Measurements from ENCODE around the gene TEKT1.

TEKT1 gene

GRCh38 chr17:6761779-6762178, 69.8 kb downstream of the TEKT1 start:
- DNase-seq = peak in 1 of 56 donors; percentile 33

- no peak for DNase-seq
These were observed 73.8 kb downstream of the TEKT1 start for GRCh38 chr17:6757747-6758146.

- DNase-seq = no peak
These were observed 75.0 kb downstream of the TEKT1 start for GRCh38 chr17:6756425-6757031.

- DNase-seq = peak in 6 of 56 donors; percentile 1 to 23 (median 14)
These were observed 75.8 kb downstream of the TEKT1 start, which contains the start of gene XAF1 for GRCh38 chr17:6755731-6756184. Gene XAF1, plus strand, starts transcription at chr17:6756046. Its CDS starts 33 bp downstream, at chr17:6756079.

GRCh38 chr17:6755281-6755680, 76.2 kb downstream of the TEKT1 start:
- no peak for DNase-seq

- no peak for DNase-seq
These were observed 78.0 kb downstream of the TEKT1 start for GRCh38 chr17:6753546-6753945.

GRCh38 chr17:6753006-6753445, 78.5 kb downstream of the TEKT1 start:
- peak in 16 of 56 donors; percentile 4 to 53 (median 32) for DNase-seq

GRCh38 chr17:6752068-6752909, 79.2 kb downstream of the TEKT1 start:
- DNase-seq = peak in 4 of 56 donors; percentile 3 to 9 (median 6)

- DNase-seq = no peak
These were observed 82.0 kb downstream of the TEKT1 start for GRCh38 chr17:6749519-6749918.

GRCh38 chr17:6748617-6749016, 82.9 kb downstream of the TEKT1 start:
- no peak for DNase-seq
